SIG-M5 treated with dmso at 0.1 percent for 504 hours (cell line): ENCODE results near the gene CISD1.
A peak's percentile ranks its signal among the peaks of the same experiment; 100 is the strongest.

Source experiments
- DNase-seq: peaks from one replicate; lab custom pipeline; 2025; ENCODE audit not compliant: unreplicated experiment; lab: John Stamatoyannopoulos, UW

Gene CISD1

GRCh38 chr10:58265249-58265648 is 3.7 kb upstream of the CISD1 start:
- no peak for DNase-seq

- peak; percentile 69 for DNase-seq
Observed at GRCh38 chr10:58266003-58266825, 2.7 kb upstream of the CISD1 start.

GRCh38 chr10:58266826-58267712 is 1.9 kb upstream of the CISD1 start:
- peak; percentile 96 for DNase-seq

- peak; percentile 76 for DNase-seq
Observed at GRCh38 chr10:58267713-58268453, 1.1 kb upstream of the CISD1 start, which contains the start of gene IPMK. IPMK (minus strand) TSS chr10:58267894; CDS start chr10:58267611, 283 bp downstream.

GRCh38 chr10:58268454-58268945 is 462 bp upstream of the CISD1 start:
- DNase-seq: no peak

GRCh38 chr10:58269782-58270290 is 874 bp downstream of the CISD1 start:
- DNase-seq: peak; percentile 10

- no peak for DNase-seq
Observed at GRCh38 chr10:58275261-58275660, 6.3 kb downstream of the CISD1 start.

GRCh38 chr10:58275908-58276307 is 6.9 kb downstream of the CISD1 start:
- DNase-seq: no peak

- DNase-seq: no peak
Observed at GRCh38 chr10:58278274-58278961, 9.5 kb downstream of the CISD1 start.

- no peak for DNase-seq
Observed at GRCh38 chr10:58278962-58279307, 10.0 kb downstream of the CISD1 start.

GRCh38 chr10:58280477-58280876 is 11.5 kb downstream of the CISD1 start:
- no peak for DNase-seq

GRCh38 chr10:58281092-58281752 is 12.3 kb downstream of the CISD1 start:
- DNase-seq: no peak

GRCh38 chr10:58282615-58283014 is 13.7 kb downstream of the CISD1 start:
- DNase-seq: peak; percentile 90

GRCh38 chr10:58291538-58292174 is 22.7 kb downstream of the CISD1 start:
- DNase-seq: peak; percentile 72

- DNase-seq: no peak
Observed at GRCh38 chr10:58293989-58294388, 25.0 kb downstream of the CISD1 start.

GRCh38 chr10:58299580-58299979 is 30.6 kb downstream of the CISD1 start:
- peak; percentile 71 for DNase-seq

- no peak for DNase-seq
Observed at GRCh38 chr10:58300676-58301075, 31.7 kb downstream of the CISD1 start.

- DNase-seq: no peak
Observed at GRCh38 chr10:58302254-58302653, 33.3 kb downstream of the CISD1 start.

GRCh38 chr10:58304099-58304633 is 35.2 kb downstream of the CISD1 start:
- no peak for DNase-seq
